Ramos (cell line): ENCODE data around the gene PRKCE.
"Not testable (repeated sequence)": the region's sequence is repeated elsewhere in the genome, so short reads cannot be mapped to it uniquely, and the experiment has no call there.

ENCODE experiments used
- in situ Hi-C: fragments of 300-500 bp; cut with MboI; formaldehyde crosslinking; loops from one replicate; pipeline ENCODE4 v1.14.3; 2022; ENCODE audit warnings: low sequenced_read_pairs; ENCODE audit not compliant: unreplicated experiment

PRKCE gene

GRCh38 chr2:45715601-45716379 lies 64.3 kb downstream of the PRKCE start:
- in situ Hi-C loops: no loop called here

- in situ Hi-C loops: not testable (repeated sequence)
Observed at GRCh38 chr2:45716432-45716831, 65.0 kb downstream of the PRKCE start.

GRCh38 chr2:45716915-45717314 lies 65.4 kb downstream of the PRKCE start:
- in situ Hi-C loops: no loop called here

- in situ Hi-C loops: no loop called here
Observed at GRCh38 chr2:45720210-45720609, 68.7 kb downstream of the PRKCE start.

GRCh38 chr2:45721150-45721549 lies 69.7 kb downstream of the PRKCE start:
- in situ Hi-C loops: no loop called here

- in situ Hi-C loops: no loop called here
Observed at GRCh38 chr2:45722477-45722876, 71.0 kb downstream of the PRKCE start.

GRCh38 chr2:45723857-45724256 lies 72.4 kb downstream of the PRKCE start:
- in situ Hi-C loops: no loop called here

GRCh38 chr2:45724335-45724734 lies 72.9 kb downstream of the PRKCE start:
- in situ Hi-C loops: no loop called here

GRCh38 chr2:45725731-45726130 lies 74.3 kb downstream of the PRKCE start:
- in situ Hi-C loops: loop anchor here (5.0 to 25.0 kb wide), 2 partner anchors 73 to 837 kb away; partner anchors contain the start of gene PRKCE

GRCh38 chr2:45726188-45726587 lies 74.7 kb downstream of the PRKCE start:
- in situ Hi-C loops: loop anchor here (5.0 to 25.0 kb wide), 2 partner anchors 74 to 836 kb away; partner anchors contain the start of gene PRKCE

- in situ Hi-C loops: loop anchor here (5.0 to 25.0 kb wide), 2 partner anchors 76 to 834 kb away; partner anchors contain the start of gene PRKCE
Observed at GRCh38 chr2:45728458-45728942, 77.0 kb downstream of the PRKCE start.

- in situ Hi-C loops: loop anchor here (5.0 to 25.0 kb wide), 2 partner anchors 78 to 832 kb away; partner anchors contain the start of gene PRKCE
Observed at GRCh38 chr2:45729753-45730512, 78.5 kb downstream of the PRKCE start.

- in situ Hi-C loops: loop anchor here (25.0 kb wide), 1 partner anchor 831 kb away; no protein-coding TSS in a partner anchor
Observed at GRCh38 chr2:45731141-45731540, 79.7 kb downstream of the PRKCE start.

GRCh38 chr2:45732436-45732835 lies 81.0 kb downstream of the PRKCE start:
- in situ Hi-C loops: loop anchor here (25.0 kb wide), 1 partner anchor 830 kb away; no protein-coding TSS in a partner anchor

- in situ Hi-C loops: loop anchor here (25.0 kb wide), 1 partner anchor 829 kb away; no protein-coding TSS in a partner anchor
Observed at GRCh38 chr2:45732946-45733345, 81.5 kb downstream of the PRKCE start.

GRCh38 chr2:45734336-45734735 lies 82.9 kb downstream of the PRKCE start:
- in situ Hi-C loops: loop anchor here (25.0 kb wide), 1 partner anchor 828 kb away; no protein-coding TSS in a partner anchor

GRCh38 chr2:45734952-45735351 lies 83.5 kb downstream of the PRKCE start:
- in situ Hi-C loops: loop anchor here (25.0 kb wide), 1 partner anchor 827 kb away; no protein-coding TSS in a partner anchor

GRCh38 chr2:45736757-45737704 lies 85.6 kb downstream of the PRKCE start:
- in situ Hi-C loops: loop anchor here (25.0 kb wide), 1 partner anchor 825 kb away; no protein-coding TSS in a partner anchor

- in situ Hi-C loops: loop anchor here (25.0 kb wide), 1 partner anchor 822 kb away; no protein-coding TSS in a partner anchor
Observed at GRCh38 chr2:45739796-45740485, 88.5 kb downstream of the PRKCE start.
